GM19395 (cell line): ENCODE measurements around the gene MTR.

Source experiments
- ATAC-seq: cut with Tn5 transposase; IDR thresholded peaks from one replicate; pipeline ENCODE4 v1.9.1; 2021; ENCODE audit warnings: mild to moderate bottlenecking, moderate library complexity; ENCODE audit not compliant: unreplicated experiment

The MTR gene

GRCh38 chr1:236947794-236948193, 152.7 kb downstream of the MTR start:
- no peak for ATAC-seq

- no peak for ATAC-seq
Observed at GRCh38 chr1:236948381-236948780, 153.3 kb downstream of the MTR start.

DNA sequence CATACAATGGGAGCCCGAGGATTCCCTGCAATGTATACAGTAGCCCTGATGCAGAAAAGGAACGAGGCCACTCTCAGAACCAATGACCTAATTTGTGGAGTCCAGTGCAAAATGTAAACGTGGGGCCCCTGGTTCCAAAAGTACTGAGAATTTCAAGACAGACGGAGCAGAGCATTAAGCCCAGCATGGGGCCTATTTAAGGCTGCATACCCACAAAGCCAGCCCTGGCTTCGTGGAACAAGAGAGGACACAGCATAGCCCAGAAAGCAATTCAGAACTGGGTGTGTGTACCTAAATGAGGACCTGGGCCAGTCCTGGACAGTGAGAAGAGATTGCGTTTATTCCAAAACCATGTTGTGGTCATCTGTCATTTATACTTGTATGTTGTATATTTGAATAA, 153.9 kb downstream of the MTR start:
- no peak for ATAC-seq

GRCh38 chr1:236950365-236950764, 155.3 kb downstream of the MTR start:
- ATAC-seq = no peak

DNA sequence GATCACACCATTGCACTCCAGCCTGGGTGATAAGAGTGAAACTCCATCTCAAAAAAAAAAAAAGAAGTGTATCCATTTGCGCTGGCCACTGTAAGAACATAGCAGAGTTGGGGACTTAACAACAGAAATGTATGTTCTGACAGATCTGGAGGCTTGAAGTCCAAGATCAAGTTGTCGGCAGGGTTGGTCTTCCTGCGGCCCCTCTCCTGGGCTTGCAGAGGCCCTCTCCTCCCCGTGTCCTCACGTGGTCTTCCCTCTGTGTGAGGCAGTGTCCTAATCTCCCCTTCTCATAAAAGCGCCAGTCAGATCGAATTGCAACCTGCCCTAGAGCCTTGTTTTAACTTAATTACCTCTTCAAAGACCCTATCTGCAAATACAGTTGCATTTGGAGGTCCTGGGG, 156.6 kb downstream of the MTR start:
- no peak for ATAC-seq

GRCh38 chr1:236952246-236953003, 157.3 kb downstream of the MTR start:
- ATAC-seq = no peak

DNA sequence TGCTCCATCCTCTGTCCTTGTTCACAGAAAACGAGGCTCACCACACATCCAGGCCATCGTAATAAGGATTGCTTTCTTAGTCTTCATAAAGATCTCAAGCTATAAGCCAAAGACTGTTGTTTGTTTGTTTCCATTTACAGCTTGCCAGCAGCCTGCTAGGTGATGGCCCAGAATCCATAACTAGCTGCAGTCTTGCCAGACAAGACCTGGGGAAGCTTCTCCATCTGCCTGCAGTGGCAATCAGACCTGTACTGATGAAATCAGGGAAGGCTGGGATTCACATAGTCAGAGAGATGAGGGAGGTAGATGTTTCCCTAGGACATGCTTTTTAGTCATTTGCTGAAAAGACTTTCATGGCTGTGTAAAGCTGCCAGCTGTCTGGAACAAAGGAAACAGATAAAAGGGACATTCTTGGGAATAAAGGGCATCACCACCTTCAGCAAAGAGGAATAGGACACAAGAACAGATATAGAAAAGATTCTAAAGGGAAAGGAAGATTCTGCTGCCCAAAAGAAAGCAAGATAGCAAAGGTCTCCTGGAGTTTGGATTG, 158.1 kb downstream of the MTR start:
- ATAC-seq = no peak
